AML-193 (cell line): ENCODE data around the gene SETMAR.
"Not testable (repeated sequence)": the region's sequence is repeated elsewhere in the genome, so short reads cannot be mapped to it uniquely, and the experiment has no call there.

Source experiments
- DNase-seq, 2 experiments: peaks; one replicate each; lab custom pipeline; 2025; lab: John Stamatoyannopoulos, UW

The SETMAR gene

GRCh38 chr3:4303187-4304123 lies at the start of gene SETMAR:
TSS of gene SETMAR (plus strand) at chr3:4303369. CDS start at chr3:4303371, 2 bp downstream.
- DNase-seq = peak; percentile 90 to 93

DNA sequence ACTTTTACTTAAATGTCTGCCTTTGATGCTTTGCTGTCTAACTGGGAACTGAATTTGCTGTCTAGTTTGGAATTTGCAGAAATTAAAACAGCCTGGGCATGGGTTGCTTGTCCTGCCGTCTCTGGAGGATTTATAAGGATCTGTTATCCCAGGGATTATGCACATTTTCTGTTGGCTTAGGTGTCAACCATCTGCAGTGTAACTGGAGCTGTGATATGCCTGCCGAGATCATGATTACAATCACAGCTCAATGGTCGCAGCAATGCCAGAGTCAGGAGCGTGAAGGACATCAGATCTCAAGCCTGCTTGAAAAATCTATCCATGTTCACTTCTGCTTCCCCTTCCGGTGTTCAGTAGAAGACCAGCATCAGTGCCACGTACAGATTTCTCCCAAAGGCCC lies 41.8 kb upstream of the SETMAR start:
- no peak for DNase-seq

- no peak for DNase-seq
These were observed 39.1 kb upstream of the SETMAR start for GRCh38 chr3:4264040-4264439.

DNA sequence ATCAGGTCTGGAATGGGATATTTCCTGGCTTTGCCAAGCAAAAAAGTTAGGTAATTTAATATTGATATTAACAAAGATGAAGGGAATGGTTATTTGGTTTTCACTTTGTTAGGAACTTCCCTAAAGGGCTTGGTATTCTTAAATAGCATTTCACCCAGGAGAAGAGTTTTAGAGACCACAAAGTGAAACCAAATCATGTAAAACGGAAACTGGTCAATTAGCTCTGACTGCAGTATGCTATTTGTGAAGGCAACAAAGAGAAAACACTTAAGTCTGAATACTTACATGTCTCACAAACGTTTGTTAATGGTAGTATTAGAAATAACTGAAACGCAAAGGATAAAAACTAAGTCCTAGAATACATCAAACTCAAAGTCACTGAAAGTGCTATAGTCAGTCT lies 32.4 kb upstream of the SETMAR start:
- peak; percentile 45 to 55 for DNase-seq

DNA sequence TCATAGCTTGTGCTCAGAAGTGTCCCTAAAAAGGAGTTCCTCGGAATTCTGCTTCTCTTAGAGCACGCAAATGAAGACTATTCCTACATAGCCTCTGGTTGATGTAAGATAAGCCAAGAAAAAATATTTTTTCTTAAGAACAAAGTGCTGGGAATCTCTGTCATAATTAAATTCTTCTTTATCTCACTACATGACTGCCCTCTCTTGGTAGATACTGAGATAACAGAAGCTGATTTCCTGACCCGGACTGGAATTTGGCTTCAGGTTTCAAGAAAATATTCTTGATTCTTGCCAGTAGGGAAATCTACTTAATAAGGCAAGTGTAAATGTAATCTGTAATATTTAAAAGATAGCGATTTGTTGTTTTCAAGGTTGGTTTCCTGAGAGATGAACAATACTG lies 31.3 kb upstream of the SETMAR start:
- peak; percentile 55 to 62 for DNase-seq

GRCh38 chr3:4279516-4280105 lies 23.6 kb upstream of the SETMAR start:
- DNase-seq = no peak

DNA sequence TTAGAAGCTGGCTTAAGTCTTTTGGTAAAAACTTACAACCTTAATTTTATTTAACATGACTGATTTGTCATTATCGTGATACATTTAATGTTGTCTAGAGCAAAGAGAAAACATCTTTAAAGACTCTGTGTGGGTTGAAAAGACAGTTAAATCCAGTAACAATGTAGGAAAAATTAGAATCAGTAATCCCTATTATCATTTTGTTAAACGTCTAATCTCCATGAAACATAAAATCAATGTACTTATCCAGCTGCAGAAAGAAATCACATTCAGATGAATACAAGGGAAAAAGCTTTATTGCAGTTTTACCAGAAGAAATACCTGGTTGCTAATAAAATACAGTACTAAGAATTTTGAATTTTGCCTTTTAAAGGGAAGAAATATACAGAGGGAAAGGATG lies 21.2 kb upstream of the SETMAR start:
- no peak for DNase-seq

- DNase-seq = no peak
These were observed 18.3 kb upstream of the SETMAR start for GRCh38 chr3:4284865-4285264.

- DNase-seq = no peak
These were observed 14.1 kb upstream of the SETMAR start for GRCh38 chr3:4289044-4289443.

GRCh38 chr3:4290272-4290893 lies 12.8 kb upstream of the SETMAR start:
- DNase-seq = peak; percentile 68 to 77

- DNase-seq = no peak
These were observed 10.9 kb upstream of the SETMAR start for GRCh38 chr3:4292301-4292700.

- DNase-seq = no peak
These were observed 8.4 kb upstream of the SETMAR start for GRCh38 chr3:4294616-4295327.

- DNase-seq = not testable (repeated sequence)
These were observed 6.7 kb upstream of the SETMAR start for GRCh38 chr3:4296454-4296853.

DNA sequence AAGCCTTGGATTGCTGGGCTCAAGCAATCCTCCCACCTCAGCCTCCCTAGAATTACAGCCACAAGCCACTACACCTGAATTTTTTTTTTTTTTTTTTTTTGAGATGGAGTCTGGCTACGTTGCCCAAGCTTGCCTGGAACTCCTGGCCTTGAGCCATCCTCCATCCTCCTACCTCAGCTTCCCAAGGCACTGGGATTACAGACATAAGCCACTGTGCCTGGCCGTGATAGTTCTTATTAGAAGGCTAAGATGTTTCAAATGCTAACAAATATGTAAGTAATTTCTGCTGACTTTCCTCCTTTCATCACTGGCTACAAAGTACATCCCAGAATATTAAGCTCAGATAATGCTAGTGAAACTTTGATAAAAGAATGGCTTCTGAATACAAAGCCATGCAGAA lies 5.7 kb upstream of the SETMAR start:
- no peak for DNase-seq

DNA sequence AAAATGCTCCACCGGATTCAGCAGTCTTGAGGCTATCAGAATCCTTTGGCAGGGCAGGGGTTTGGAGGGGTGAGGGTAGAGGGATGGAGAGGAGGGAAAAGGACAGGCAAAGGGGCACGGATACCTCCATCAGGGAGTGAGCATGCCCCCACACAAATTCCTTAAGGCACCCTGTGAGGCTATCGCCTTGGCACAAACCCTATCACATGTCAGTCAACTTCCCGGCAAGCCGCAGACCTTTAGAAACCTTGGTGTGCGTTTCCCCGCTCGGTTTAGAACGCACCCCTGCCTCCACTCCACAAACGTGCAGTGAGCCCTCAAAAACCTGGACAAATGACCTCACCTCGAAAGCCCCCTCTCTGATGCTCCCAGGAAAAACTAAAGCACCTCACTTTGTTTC lies 422 bp upstream of the SETMAR start:
- DNase-seq = no peak

- not testable (repeated sequence) for DNase-seq
These were observed 2.0 kb downstream of the SETMAR start for GRCh38 chr3:4305210-4305609.

- no peak for DNase-seq
These were observed 2.9 kb downstream of the SETMAR start for GRCh38 chr3:4306091-4306490.

GRCh38 chr3:4306860-4307259 lies 3.7 kb downstream of the SETMAR start:
- no peak for DNase-seq

- DNase-seq = peak; percentile 61 to 67
These were observed 6.4 kb downstream of the SETMAR start for GRCh38 chr3:4309491-4310128.

DNA sequence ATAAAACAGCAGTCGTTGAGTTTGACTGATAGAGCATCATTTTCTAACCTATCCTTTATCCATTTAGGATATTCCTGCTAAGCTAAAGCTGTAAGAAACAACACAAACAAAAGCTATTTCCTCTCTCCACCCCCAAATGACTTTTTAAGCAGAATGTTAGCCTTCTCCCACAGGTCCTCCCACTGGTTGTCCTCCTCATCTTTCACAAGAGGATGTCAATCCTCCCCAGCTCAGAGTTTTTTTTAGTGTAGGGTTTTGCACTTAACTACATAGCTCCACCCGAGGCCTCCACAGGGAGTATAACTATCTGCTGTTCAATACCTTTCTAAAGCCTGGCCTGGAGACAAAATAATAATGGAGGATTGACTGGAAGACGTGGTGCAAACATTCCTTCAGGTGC lies 7.8 kb downstream of the SETMAR start:
- DNase-seq = no peak

- DNase-seq = no peak
These were observed 8.3 kb downstream of the SETMAR start for GRCh38 chr3:4311496-4311895.
